ENCODE data around the gene COBL. TPM values are rescaled to one million over a fixed set of nuclear protein-coding genes. Genes with fewer than 3 reads are reported as not detected.
A peak's percentile ranks its signal among the peaks of the same experiment; 100 is the strongest.

The COBL gene
- total RNA-seq, 2 experiments from 2014 or later, result not detected

DNA sequence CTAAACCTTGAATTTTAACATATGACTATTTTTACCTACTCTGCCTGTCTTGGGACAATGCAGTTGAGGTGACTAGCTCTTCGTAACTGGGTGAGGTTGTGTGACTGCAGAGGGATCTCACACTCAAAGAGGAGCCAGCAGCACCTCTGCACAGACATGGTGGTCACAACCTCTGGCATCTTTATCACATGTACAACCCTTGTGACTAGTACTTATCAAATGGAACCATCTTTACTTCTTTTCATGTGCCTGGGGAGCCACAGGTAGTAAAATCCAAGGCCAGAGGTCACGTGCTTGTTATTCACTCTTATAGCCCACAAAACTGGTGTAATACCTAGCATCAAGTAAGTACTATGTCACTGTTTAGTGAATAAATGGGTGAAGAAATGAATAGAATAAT, 244.3 kb downstream of the COBL start:
- Mint-ChIP-seq H3K4me3 (no peak overlapping the region), H3K9me3 (no peaks in the 10 kb centered on the region), H3K36me3 (ENCODE audit: low read depth) (no peaks in the 10 kb centered on the region), H3K4me1 (ENCODE audit: low read depth) (no peaks in the 10 kb centered on the region), H3K27me3 (ENCODE audit: low read depth) (no peaks in the 10 kb centered on the region), H3K27ac (no peak overlapping the region)
- CTCF ChIA-PET, result interaction anchor here (0.6 to 2.3 kb wide), 3 partner anchors 88 to 604 kb away, joined by 5 to 9 read pairs (median 6); no protein-coding TSS in a partner anchor
- DNase-seq, result no peak
- intact Hi-C loops (cut with micrococcal nuclease), result no loop called here

DNA sequence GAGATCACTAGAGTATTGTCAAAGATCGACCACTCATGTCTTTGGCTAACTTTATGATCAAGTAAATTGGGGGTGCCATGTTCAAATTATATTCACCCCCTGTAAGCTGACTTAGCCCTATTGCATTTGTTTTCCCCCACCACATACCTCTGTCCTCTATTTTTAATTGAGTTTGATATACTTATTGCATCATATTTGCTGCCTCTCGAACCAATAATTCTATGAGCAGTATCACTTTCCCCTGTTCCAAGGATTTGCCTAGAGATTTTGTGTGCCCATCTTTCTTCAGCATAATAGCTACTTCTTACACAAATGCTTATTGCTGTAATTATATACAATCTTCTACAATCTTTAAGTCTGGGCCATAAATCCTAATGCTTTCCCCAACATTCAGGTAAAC, 245.2 kb downstream of the COBL start:
- no peaks in the 10 kb centered on the region for H3K9me3 Mint-ChIP-seq
- CTCF ChIA-PET, result interaction anchor here (0.6 to 2.3 kb wide), 5 partner anchors 70 to 603 kb away, joined by 3 to 9 read pairs (median 3); no protein-coding TSS in a partner anchor
- no peak overlapping the region for H3K27ac Mint-ChIP-seq
- H3K36me3 Mint-ChIP-seq (ENCODE audit: low read depth), result no peaks in the 10 kb centered on the region
- H3K4me3 Mint-ChIP-seq, result no peak overlapping the region
- no peak for DNase-seq
- H3K27me3 Mint-ChIP-seq (ENCODE audit: low read depth), result no peaks in the 10 kb centered on the region
- no peaks in the 10 kb centered on the region for H3K4me1 Mint-ChIP-seq (ENCODE audit: low read depth)
- intact Hi-C loops (cut with micrococcal nuclease), result no loop called here

DNA sequence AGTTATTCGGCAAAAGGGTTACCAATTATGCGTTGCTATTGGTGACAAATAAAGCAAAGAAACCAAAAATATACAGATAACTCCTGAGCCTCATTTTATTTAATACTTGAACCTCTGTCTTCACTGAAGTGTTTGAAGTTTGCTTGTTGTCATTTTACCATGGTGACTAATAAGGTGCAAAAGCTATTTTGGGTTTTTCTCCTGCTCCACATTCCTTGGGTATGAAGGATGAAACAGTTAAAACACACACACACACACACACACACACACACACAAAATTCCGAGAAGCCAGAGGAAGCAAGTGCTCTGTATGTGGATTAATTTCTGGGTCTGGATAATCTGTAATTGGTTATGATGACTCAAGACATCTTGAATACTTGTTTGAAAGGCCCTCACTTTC, 246.5 kb downstream of the COBL start:
- CTCF ChIA-PET, result interaction anchor here (0.6 to 2.3 kb wide), 4 partner anchors 71 to 601 kb away, joined by 4 to 6 read pairs (median 5); no protein-coding TSS in a partner anchor
- intact Hi-C loops (cut with micrococcal nuclease), result loop anchor here (1.0 kb wide), 1 partner anchor 602 kb away; no protein-coding TSS in a partner anchor
- no peak for DNase-seq
- Mint-ChIP-seq H3K4me3 (no peak overlapping the region), H3K9me3 (no peaks in the 10 kb centered on the region), H3K27me3 (ENCODE audit: low read depth) (no peaks in the 10 kb centered on the region), H3K36me3 (ENCODE audit: low read depth) (no peaks in the 10 kb centered on the region), H3K27ac (no peak overlapping the region), H3K4me1 (ENCODE audit: low read depth) (no peaks in the 10 kb centered on the region)

DNA sequence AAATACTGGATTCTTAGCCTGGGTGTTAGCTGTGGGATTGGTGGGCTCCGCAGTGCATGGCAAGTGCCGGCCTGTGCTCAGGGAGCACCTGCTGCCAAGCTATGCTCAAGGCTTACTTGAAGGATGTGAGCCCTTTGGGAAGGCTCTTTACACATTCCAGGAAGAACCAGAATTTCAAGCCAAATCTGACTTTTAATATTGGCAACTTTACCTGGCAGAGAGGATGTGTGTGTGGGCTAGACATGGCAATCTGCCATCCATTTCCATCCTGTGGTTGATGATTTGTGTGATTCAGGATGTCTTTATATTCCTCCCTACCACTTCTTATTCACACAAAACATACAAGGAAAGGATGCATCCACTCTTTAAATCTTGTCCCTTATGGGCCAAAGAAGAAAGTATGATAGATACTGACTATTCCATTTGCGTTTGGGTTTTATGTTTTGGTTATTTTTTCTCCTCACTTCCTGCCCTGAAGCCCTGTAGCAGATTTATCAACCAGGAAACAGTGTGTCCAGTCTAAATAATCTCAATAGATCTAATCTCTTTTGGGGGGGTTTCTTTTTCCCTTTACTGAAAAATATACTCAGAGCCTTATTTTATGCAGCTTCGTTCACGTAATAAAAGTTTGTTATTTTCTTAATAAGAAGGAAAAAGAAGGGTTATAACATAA, 247.1 kb downstream of the COBL start:
- Mint-ChIP-seq H3K27ac (no peak overlapping the region), H3K36me3 (ENCODE audit: low read depth) (no peaks in the 10 kb centered on the region), H3K27me3 (ENCODE audit: low read depth) (no peaks in the 10 kb centered on the region), H3K4me1 (ENCODE audit: low read depth) (no peaks in the 10 kb centered on the region), H3K4me3 (no peak overlapping the region), H3K9me3 (no peaks in the 10 kb centered on the region)
- intact Hi-C loops (cut with micrococcal nuclease), result loop anchor here (1.0 to 5.0 kb wide), 3 partner anchors 287 to 601 kb away; partner anchors contain the start of gene GRB10
- CTCF ChIA-PET, result interaction anchor here (0.6 to 2.4 kb wide), 4 partner anchors 72 to 601 kb away, joined by 4 to 6 read pairs (median 5); no protein-coding TSS in a partner anchor
- DNase-seq, result no peak

DNA sequence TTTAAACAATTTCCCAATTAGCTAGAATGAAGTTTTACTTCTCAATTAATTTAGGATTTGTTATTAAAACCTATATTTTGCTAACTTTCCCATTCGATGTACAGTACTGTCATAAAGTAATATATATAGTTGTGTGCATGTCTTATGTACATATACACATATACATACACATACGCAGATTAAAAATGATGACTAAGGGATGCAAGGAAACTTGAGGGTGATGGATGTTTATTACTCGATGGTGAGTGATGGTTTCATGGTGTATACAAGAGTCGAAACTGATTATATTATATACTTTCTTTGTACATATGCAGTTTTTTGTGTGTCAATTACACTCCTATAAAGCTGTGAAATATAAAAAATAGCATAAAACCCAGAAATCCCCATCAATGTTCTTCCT, 248.2 kb downstream of the COBL start:
- H3K36me3 Mint-ChIP-seq (ENCODE audit: low read depth), result no peaks in the 10 kb centered on the region
- no peak for DNase-seq
- no peak overlapping the region for H3K4me3 Mint-ChIP-seq
- H3K27ac Mint-ChIP-seq, result no peak overlapping the region
- H3K27me3 Mint-ChIP-seq (ENCODE audit: low read depth), result no peaks in the 10 kb centered on the region
- no peaks in the 10 kb centered on the region for H3K4me1 Mint-ChIP-seq (ENCODE audit: low read depth)
- no peaks in the 10 kb centered on the region for H3K9me3 Mint-ChIP-seq
- intact Hi-C loops (cut with micrococcal nuclease), result loop anchor here (5.0 kb wide), 2 partner anchors 286 to 436 kb away; partner anchors contain the start of gene GRB10
- CTCF ChIA-PET, result interaction anchor here (1.5 to 2.4 kb wide), 3 partner anchors 93 to 976 kb away, joined by 4 to 6 read pairs (median 5); no protein-coding TSS in a partner anchor

DNA sequence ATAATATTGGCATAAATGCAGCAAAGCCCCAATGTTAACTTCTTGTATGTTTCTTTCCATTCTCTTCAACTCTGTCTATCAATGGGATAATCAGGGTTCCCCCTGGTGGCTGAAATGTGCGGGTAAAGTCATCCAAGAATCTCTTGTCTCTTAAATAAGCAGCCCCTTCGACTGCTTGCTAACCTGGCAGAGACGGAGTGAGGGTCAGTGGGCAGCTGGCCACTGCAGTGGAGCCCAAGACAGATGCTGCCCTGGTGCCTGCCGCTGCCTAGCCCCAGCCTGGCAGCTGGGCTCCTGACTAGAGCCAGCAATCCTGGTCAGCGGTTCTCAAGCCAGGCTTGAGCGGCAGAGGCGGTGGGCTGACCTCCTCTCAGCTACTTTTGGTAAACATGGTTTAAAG, 248.9 kb downstream of the COBL start:
- peak; percentile 75 for DNase-seq
- Mint-ChIP-seq H3K9me3 (no peaks in the 10 kb centered on the region), H3K4me1 (ENCODE audit: low read depth) (no peaks in the 10 kb centered on the region), H3K36me3 (ENCODE audit: low read depth) (no peaks in the 10 kb centered on the region), H3K27ac (no peak overlapping the region), H3K4me3 (no peak overlapping the region), H3K27me3 (ENCODE audit: low read depth) (no peaks in the 10 kb centered on the region)
- intact Hi-C loops (cut with micrococcal nuclease), result loop anchor here (2.0 to 5.0 kb wide), 4 partner anchors 285 to 975 kb away; partner anchors contain the start of genes GRB10 and ZPBP
- CTCF ChIA-PET, result interaction anchor here (1.0 to 2.4 kb wide), 4 partner anchors 9 to 975 kb away, joined by 3 to 6 read pairs (median 4); no protein-coding TSS in a partner anchor

DNA sequence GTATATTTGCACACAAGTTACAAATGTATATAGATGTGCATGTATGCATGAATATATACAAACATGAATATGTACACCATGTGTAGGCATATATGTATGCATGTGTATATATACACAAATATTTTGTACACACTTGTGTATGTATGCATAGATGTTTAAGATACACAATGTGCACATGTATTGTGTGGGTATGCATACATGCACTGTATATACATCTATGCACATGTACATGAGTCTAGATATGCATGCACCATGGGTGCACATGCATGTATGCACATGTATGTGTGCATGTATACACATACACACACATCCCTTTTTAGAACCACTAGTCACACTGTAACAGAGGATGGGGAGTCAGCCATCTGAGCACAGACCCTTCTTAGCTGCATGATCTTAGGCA, 249.4 kb downstream of the COBL start:
- Mint-ChIP-seq H3K27ac (no peak overlapping the region), H3K36me3 (ENCODE audit: low read depth) (no peaks in the 10 kb centered on the region), H3K4me3 (no peak overlapping the region), H3K9me3 (no peaks in the 10 kb centered on the region), H3K4me1 (ENCODE audit: low read depth) (no peaks in the 10 kb centered on the region), H3K27me3 (ENCODE audit: low read depth) (no peaks in the 10 kb centered on the region)
- CTCF ChIA-PET, result interaction anchor here (1.0 to 2.4 kb wide), 3 partner anchors 9 to 599 kb away, joined by 3 to 6 read pairs (median 4); no protein-coding TSS in a partner anchor
- intact Hi-C loops (cut with micrococcal nuclease), result loop anchor here (2.0 to 5.0 kb wide), 4 partner anchors 285 to 974 kb away; partner anchors contain the start of genes GRB10 and ZPBP
- DNase-seq, result no peak

DNA sequence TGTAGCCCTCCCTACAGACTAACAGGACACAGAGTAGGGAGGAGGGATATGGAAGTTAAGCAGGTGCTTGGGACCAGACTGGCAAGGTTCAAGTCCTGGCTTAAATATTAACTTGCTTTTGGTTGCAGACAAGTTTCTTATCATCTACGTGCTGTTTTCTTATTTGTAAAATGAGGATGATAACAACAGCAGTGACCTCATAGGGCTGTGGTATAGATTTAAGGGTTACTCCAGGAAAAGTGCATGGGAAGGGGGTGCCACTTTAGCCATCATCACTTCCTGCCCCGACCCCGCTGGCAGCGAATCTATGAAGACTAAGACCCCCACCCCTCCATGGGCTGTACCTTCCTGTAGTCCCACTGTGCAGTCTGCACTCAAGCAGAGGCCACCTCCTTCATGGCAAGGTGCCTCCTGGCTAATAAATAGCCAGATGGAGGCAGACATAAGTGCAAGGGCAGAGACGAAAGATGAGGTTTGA, 250.2 kb downstream of the COBL start:
- Mint-ChIP-seq H3K36me3 (ENCODE audit: low read depth) (no peaks in the 10 kb centered on the region), H3K4me3 (no peak overlapping the region), H3K27ac (no peak overlapping the region), H3K4me1 (ENCODE audit: low read depth) (no peaks in the 10 kb centered on the region), H3K9me3 (no peaks in the 10 kb centered on the region), H3K27me3 (ENCODE audit: low read depth) (no peaks in the 10 kb centered on the region)
- no peak for DNase-seq
- intact Hi-C loops (cut with micrococcal nuclease), result loop anchor here (2.0 to 5.0 kb wide), 4 partner anchors 284 to 974 kb away; partner anchors contain the start of genes GRB10 and ZPBP
- CTCF ChIA-PET, result no interaction called here

DNA sequence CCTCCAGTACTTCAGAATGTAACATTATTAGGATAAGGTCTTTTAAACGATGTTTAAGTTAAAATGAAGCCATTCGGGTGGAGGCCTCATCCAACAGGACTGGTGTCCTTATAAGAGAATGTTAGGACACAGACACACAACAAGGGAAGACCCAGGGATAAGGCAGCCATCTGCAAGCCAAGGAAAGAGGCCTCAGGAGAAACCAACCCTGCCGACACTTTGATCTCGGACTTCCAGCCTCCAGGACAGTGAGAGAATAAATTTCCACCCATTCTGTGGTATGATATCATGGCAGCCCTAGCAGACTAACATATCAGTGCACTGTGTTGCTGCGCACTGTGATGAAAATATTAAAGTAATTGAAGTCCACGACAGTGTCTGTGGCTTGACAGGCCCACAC, 250.8 kb downstream of the COBL start:
- CTCF ChIA-PET, result interaction anchor here (1.2 to 1.3 kb wide), 2 partner anchors 75 to 598 kb away, joined by 4 to 5 read pairs; no protein-coding TSS in a partner anchor
- H3K4me3 Mint-ChIP-seq, result no peak overlapping the region
- no peaks in the 10 kb centered on the region for H3K27me3 Mint-ChIP-seq (ENCODE audit: low read depth)
- DNase-seq, result no peak
- no peaks in the 10 kb centered on the region for H3K9me3 Mint-ChIP-seq
- no peaks in the 10 kb centered on the region for H3K36me3 Mint-ChIP-seq (ENCODE audit: low read depth)
- H3K27ac Mint-ChIP-seq, result no peak overlapping the region
- intact Hi-C loops (cut with micrococcal nuclease), result loop anchor here (2.0 to 5.0 kb wide), 4 partner anchors 283 to 973 kb away; partner anchors contain the start of genes GRB10 and ZPBP
- H3K4me1 Mint-ChIP-seq (ENCODE audit: low read depth), result no peaks in the 10 kb centered on the region

DNA sequence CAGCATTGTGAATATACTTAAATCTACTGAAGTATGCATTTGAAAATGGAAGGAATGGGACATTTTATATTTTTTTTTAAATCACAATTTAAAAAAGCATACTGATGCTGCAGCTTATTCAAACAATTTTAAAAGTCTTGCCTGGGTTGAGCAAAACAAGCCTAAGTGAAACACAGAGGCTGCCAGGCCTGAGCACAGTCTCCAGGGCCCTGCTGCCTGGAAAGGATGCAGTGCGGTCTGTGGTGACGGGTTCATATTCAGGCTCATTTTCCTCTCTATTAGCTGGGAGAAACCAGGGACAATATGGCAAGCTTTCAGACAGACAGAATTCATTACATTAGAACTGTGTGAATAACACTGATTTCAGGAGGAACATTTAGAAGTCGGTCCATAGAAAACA, 251.9 kb downstream of the COBL start:
- Mint-ChIP-seq H3K4me3 (no peak overlapping the region), H3K27me3 (ENCODE audit: low read depth) (no peaks in the 10 kb centered on the region), H3K4me1 (ENCODE audit: low read depth) (no peaks in the 10 kb centered on the region), H3K27ac (no peak overlapping the region), H3K9me3 (no peaks in the 10 kb centered on the region), H3K36me3 (ENCODE audit: low read depth) (no peaks in the 10 kb centered on the region)
- CTCF ChIA-PET, result interaction anchor here (0.6 to 1.4 kb wide), 5 partner anchors 76 to 972 kb away, joined by 3 to 6 read pairs (median 5); no protein-coding TSS in a partner anchor
- intact Hi-C loops (cut with micrococcal nuclease), result loop anchor here (5.0 kb wide), 2 partner anchors 282 to 432 kb away; partner anchors contain the start of gene GRB10
- DNase-seq, result no peak

DNA sequence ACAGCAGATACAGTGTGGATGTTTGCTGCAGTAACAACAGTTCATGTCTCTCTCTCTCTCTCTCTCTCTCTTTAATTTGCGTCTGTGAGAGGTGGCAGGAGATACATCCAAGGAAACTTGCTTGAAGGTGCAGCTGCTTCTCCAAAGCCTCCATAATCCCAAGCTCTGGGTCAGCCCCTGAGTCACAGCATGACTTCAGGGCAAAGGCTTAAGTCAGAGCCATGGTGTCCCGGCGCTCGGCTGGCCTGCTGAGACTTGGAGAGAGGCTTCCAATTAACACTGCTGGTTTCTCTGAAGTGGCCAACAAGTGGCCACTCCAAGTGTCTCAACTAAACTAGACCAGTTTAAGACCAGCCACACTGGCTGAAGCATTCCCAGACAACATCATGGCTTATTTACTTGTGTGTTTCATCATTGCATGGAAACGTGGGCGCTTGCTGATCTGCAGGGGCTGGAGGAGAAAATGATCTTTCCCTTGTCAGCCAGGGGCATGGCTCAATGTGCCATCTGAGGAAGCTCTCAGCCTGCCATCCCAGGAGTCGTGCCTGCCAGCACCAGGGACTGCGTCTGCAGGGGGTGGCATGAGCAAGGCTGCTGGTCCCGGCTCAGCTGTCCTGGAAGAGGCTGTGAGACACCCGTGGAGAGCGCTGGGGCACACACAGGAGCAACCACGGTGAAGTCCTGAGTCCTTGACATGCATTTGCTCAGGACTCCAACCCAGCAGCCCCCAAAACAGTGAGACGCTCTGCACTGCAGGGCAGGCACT, 254.2 kb downstream of the COBL start:
- Mint-ChIP-seq H3K4me1 (ENCODE audit: low read depth) (no peaks in the 10 kb centered on the region), H3K36me3 (ENCODE audit: low read depth) (no peaks in the 10 kb centered on the region), H3K4me3 (no peak overlapping the region), H3K27me3 (ENCODE audit: low read depth) (no peaks in the 10 kb centered on the region), H3K27ac (no peak overlapping the region), H3K9me3 (no peaks in the 10 kb centered on the region)
- intact Hi-C loops (cut with micrococcal nuclease), result no loop called here
- CTCF ChIA-PET, result interaction anchor here (0.7 to 2.8 kb wide), 2 partner anchors 79 to 99 kb away, joined by 3 to 9 read pairs; no protein-coding TSS in a partner anchor
- DNase-seq, result no peak

DNA sequence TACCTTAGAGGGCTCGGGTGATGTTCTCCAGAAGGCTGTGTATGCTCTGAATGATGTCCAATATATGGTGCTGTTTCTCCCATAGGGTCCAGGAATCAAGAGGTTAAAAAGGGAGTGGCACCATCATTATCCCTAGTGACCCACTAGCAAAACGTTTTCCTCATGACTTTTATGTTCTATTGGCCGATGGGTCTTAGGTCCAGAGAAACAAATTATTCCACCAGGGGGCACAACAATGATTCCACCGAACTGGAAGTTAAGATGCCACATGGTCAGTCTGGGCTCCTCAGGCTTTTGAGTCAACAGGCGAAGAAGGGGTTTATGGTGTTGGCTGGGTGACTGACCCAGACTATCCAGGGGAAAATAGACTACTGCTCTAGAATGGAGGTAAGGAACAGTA, 256.1 kb downstream of the COBL start:
- H3K27ac Mint-ChIP-seq, result no peak overlapping the region
- H3K4me3 Mint-ChIP-seq, result no peak overlapping the region
- H3K4me1 Mint-ChIP-seq (ENCODE audit: low read depth), result no peaks in the 10 kb centered on the region
- no peaks in the 10 kb centered on the region for H3K27me3 Mint-ChIP-seq (ENCODE audit: low read depth)
- H3K36me3 Mint-ChIP-seq (ENCODE audit: low read depth), result no peaks in the 10 kb centered on the region
- H3K9me3 Mint-ChIP-seq, result no peaks in the 10 kb centered on the region
- DNase-seq, result no peak
- intact Hi-C loops (cut with micrococcal nuclease), result loop anchor here (2.0 kb wide), 1 partner anchor 100 kb away; no protein-coding TSS in a partner anchor
- CTCF ChIA-PET, result interaction anchor here (2.8 kb wide), 1 partner anchor 81 kb away, joined by 9 read pairs; no protein-coding TSS in a partner anchor
